Loucy (cell line): Measurements from ENCODE around the gene IFNB1.

Experiments
- EZH2phosphoT487 ChIP-seq: fragments of 200-600 bp; IDR thresholded peaks from 2 replicates; pipeline ENCODE4 v1.6.1; 2018; ENCODE audit warnings: antibody characterized with exemption, mild to moderate bottlenecking, moderate library complexity, borderline replicate concordance
- TF ChIP-seq, protein P1 (sequence below): fragments of 200-600 bp; sonication (generic); conservative IDR thresholded peaks from 2 replicates; pipeline ENCODE4 v1.5.1; 2014; ENCODE audit warnings: mild to moderate bottlenecking, antibody characterized with exemption, low read length

DNA sequence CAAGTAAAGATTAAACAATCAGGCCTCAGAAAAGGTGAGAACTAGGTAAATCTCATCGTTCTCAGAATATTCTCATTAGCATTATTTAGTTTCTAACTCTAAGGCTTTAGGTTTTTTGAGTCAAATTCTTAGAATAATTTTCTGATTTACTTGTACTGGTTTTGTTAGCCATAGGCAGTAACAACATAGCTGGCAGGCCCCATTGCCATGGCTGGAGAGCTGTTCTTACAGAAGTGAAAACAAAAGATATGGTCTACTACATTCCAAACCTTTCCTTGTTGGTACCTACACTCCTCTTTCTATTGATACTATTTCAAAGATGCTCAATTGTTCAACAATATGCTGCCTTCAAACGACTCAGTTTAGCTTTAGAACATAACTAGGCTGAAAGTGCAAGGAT is 36.6 kb upstream of the IFNB1 start:
- TF ChIP-seq EZH2phosphoT487: no peak
- TF ChIP-seq, protein P1, sequence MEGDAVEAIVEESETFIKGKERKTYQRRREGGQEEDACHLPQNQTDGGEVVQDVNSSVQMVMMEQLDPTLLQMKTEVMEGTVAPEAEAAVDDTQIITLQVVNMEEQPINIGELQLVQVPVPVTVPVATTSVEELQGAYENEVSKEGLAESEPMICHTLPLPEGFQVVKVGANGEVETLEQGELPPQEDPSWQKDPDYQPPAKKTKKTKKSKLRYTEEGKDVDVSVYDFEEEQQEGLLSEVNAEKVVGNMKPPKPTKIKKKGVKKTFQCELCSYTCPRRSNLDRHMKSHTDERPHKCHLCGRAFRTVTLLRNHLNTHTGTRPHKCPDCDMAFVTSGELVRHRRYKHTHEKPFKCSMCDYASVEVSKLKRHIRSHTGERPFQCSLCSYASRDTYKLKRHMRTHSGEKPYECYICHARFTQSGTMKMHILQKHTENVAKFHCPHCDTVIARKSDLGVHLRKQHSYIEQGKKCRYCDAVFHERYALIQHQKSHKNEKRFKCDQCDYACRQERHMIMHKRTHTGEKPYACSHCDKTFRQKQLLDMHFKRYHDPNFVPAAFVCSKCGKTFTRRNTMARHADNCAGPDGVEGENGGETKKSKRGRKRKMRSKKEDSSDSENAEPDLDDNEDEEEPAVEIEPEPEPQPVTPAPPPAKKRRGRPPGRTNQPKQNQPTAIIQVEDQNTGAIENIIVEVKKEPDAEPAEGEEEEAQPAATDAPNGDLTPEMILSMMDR: no peak
